Sigmoid colon (tissue), 7 donors: Measurements from ENCODE around the gene ATP23. TPM values are rescaled to one million over a fixed set of nuclear protein-coding genes. Genes with fewer than 3 reads are reported as not detected.

ENCODE experiments used
- DNase-seq: peaks from one replicate; pipeline ENCODE4 v3.0.0-alpha.2; 2019
- H3K27ac ChIP-seq, 4 donors: fragments of 200-600 bp; sonication (generic); one replicate each; pipeline ENCODE4 v1.5.1; 2016 to 2019; ENCODE audit warnings: mild to moderate bottlenecking in 1 of 4
- H3K27me3 ChIP-seq, 3 donors: fragments of 200-600 bp; sonication (generic); one replicate each; pipeline ENCODE4 v1.5.1; 2019; ENCODE audit warnings: mild to moderate bottlenecking in 1 of 3
- H3K36me3 ChIP-seq, 4 donors: fragments of 200-600 bp; sonication (generic); one replicate each; pipeline ENCODE4 v1.5.1; 2016 to 2019
- H3K4me1 ChIP-seq, 4 donors: fragments of 200-600 bp; sonication (generic); one replicate each; pipeline ENCODE4 v1.5.1; 2017 to 2019
- H3K4me3 ChIP-seq, 4 donors: fragments of 200-600 bp; sonication (generic); one replicate each; pipeline ENCODE4 v1.5.1; 2017 to 2019; ENCODE audit warnings: mild to moderate bottlenecking in 2 of 4, moderate library complexity in 1 of 4
- H3K9me3 ChIP-seq, 4 donors: fragments of 200-600 bp in 3 of 4; sonication (generic) in 3 of 4; one replicate each; pipeline versions ENCODE4 v1.5.1 to v1.6.1; 2013 to 2019
- CTCF ChIP-seq, 4 experiments: fragments of 450-650 bp in 3 of 4; fragments of 200-600 bp in 1 of 4; IDR thresholded peaks; one replicate each; pipeline ENCODE4 v1.5.1; 2016 to 2019; ENCODE audit warnings: antibody characterized with exemption in 4 of 4, mild to moderate bottlenecking in 3 of 4, moderate library complexity in 2 of 4
- EP300 ChIP-seq, 4 donors: sonication (generic); formaldehyde crosslinking; IDR thresholded peaks; one replicate each; pipeline ENCODE4 v1.6.1; 2017; ENCODE audit warnings: antibody characterized with exemption in 4 of 4
- POLR2A ChIP-seq, 2 donors: fragments of 450-650 bp; IDR thresholded peaks; one replicate each; pipeline ENCODE4 v1.6.1; 2016; ENCODE audit warnings: antibody characterized with exemption in 2 of 2, mild to moderate bottlenecking in 2 of 2, moderate library complexity in 2 of 2
- POLR2AphosphoS5 ChIP-seq, 4 donors: sonication (generic); formaldehyde crosslinking; IDR thresholded peaks; one replicate each; pipeline ENCODE4 v1.6.1; 2017; ENCODE audit warnings: antibody characterized with exemption in 4 of 4
- WGBS, 2 donors: extraction: QIAGEN DNeasy Blood & Tissue Kit; methylation state at CpG; one replicate each; pipeline ENCODE4 v1.1.7; 2013; 5-methylcytosine and 5-hydroxymethylcytosine counted together
- intact Hi-C: fragments of 100-400 bp; cut with DNase I; formaldehyde crosslinking; loops from one replicate; pipeline ENCODE4 v1.15.1; 2023
- polyA plus RNA-seq, 3 donors: library from polyadenylated mRNA; stranded (reverse); fragments of 200-250 nt; gene quantifications; one replicate each; pipeline ENCODE4 v1.2.3, GENCODE V29; 2013
- total RNA-seq, 4 donors: library from RNA; depleted of rRNA; stranded (reverse); fragments of >200 nt; gene quantifications; one replicate each; pipeline ENCODE4 v1.1.0, GENCODE V29; 2016
- donor health status: healthy with polysubstance abuse.
- donor health status: Bipolar disorder and iron deficiency.
- donor health status: healthy.

Gene ATP23
- total and polyA plus RNA-seq, 7 donors = 5.3 to 43.5 (median 14.8) TPM

- Histone ChIP-seq H3K4me3 (peak overlapping the region; percentile 1 to 61 (median 58)), H3K27me3 (no peaks in the 10 kb centered on the region), H3K27ac (peak overlapping the region; percentile 93 to 99 (median 98)), H3K9me3 (no peaks in the 10 kb centered on the region), H3K4me1 (peaks cover 4 to 71% (median 69%) of the 10 kb centered on the region in 4 donors), H3K36me3 (no peaks in the 10 kb centered on the region)
- TF ChIP-seq CTCF (IDR thresholded peaks at IDR 0.05) = no peak
- TF ChIP-seq POLR2AphosphoS5 (IDR thresholded peaks at IDR 0.05) = no peak
- no peak for TF ChIP-seq POLR2A (IDR thresholded peaks at IDR 0.05)
- TF ChIP-seq EP300 (IDR thresholded peaks at IDR 0.05) = no peak
- intact Hi-C loops = no loop called here
- WGBS, 2 donors = 60 to 67% methylated on average over 10 of the region's 10 CpGs
- no peak for DNase-seq
Measured at GRCh38 chr12:57897286-57897974, 43.9 kb upstream of the ATP23 start.

GRCh38 chr12:57898308-57898970, 42.9 kb upstream of the ATP23 start:
- TF ChIP-seq CTCF (IDR thresholded peaks at IDR 0.05) = no peak
- TF ChIP-seq POLR2AphosphoS5 (IDR thresholded peaks at IDR 0.05) = no peak
- no peak for TF ChIP-seq POLR2A (IDR thresholded peaks at IDR 0.05)
- no peak for TF ChIP-seq EP300 (IDR thresholded peaks at IDR 0.05)
- no peak for DNase-seq
- no peaks in the 10 kb centered on the region for H3K36me3 ChIP-seq
- no peak overlapping the region for H3K4me3 ChIP-seq
- intact Hi-C loops = no loop called here
- no peaks in the 10 kb centered on the region for H3K9me3 ChIP-seq
- H3K27ac ChIP-seq = peak overlapping the region; percentile 93 to 99 (median 98)
- H3K27me3 ChIP-seq = no peaks in the 10 kb centered on the region
- WGBS, 2 donors = 29 to 39% methylated on average over 5 of the region's 5 CpGs
- peaks cover 4 to 61% (median 59%) of the 10 kb centered on the region in 4 donors for H3K4me1 ChIP-seq

- no peak for TF ChIP-seq EP300 (IDR thresholded peaks at IDR 0.05)
- peak in 3 of 4 donors; percentile 10 to 42 (median 11) for TF ChIP-seq POLR2AphosphoS5 (IDR thresholded peaks at IDR 0.05)
- peak overlapping the region; percentile 93 to 99 (median 98) for H3K27ac ChIP-seq
- H3K4me1 ChIP-seq = peaks cover under 1 to 54% (median 53%) of the 10 kb centered on the region in 4 donors
- no peak overlapping the region for H3K4me3 ChIP-seq
- no peaks in the 10 kb centered on the region for H3K36me3 ChIP-seq
- WGBS, 2 donors = 37 to 76% methylated on average over 10 of the region's 10 CpGs
- no peaks in the 10 kb centered on the region for H3K27me3 ChIP-seq
- intact Hi-C loops = loop anchor here (1.0 kb wide), 1 partner anchor 68 kb away; no protein-coding TSS in a partner anchor
- DNase-seq = peak; percentile 86
- no peaks in the 10 kb centered on the region for H3K9me3 ChIP-seq
Measured at GRCh38 chr12:57899010-57899662, 42.2 kb upstream of the ATP23 start.

- H3K4me3 ChIP-seq = no peak overlapping the region
- H3K27ac ChIP-seq = peak overlapping the region in 1 of 4 donors; percentile 4
- H3K4me1 ChIP-seq = peaks cover 0 to 27% (median 22%) of the 10 kb centered on the region in 4 donors
- intact Hi-C loops = no loop called here
- no peaks in the 10 kb centered on the region for H3K9me3 ChIP-seq
- DNase-seq = no peak
- H3K36me3 ChIP-seq = no peaks in the 10 kb centered on the region
- 86 to 88% methylated on average over 3 of the region's 3 CpGs for WGBS, 2 donors
- H3K27me3 ChIP-seq = no peaks in the 10 kb centered on the region
- TF ChIP-seq POLR2A (IDR thresholded peaks at IDR 0.05) (no peak), EP300 (IDR thresholded peaks at IDR 0.05) (no peak), POLR2AphosphoS5 (IDR thresholded peaks at IDR 0.05) (no peak)
Measured at GRCh38 chr12:57902478-57902969, 38.8 kb upstream of the ATP23 start.

GRCh38 chr12:57904426-57904825, 36.9 kb upstream of the ATP23 start:
- intact Hi-C loops = no loop called here
- WGBS, 2 donors = 82 to 84% methylated on average over 4 of the region's 4 CpGs

More at GRCh38 chr12:57904426-57904825, 36.9 kb upstream of the ATP23 start:
- Histone ChIP-seq H3K36me3 (no peaks in the 10 kb centered on the region), H3K9me3 (no peaks in the 10 kb centered on the region), H3K27ac (no peak overlapping the region), H3K4me3 (no peak overlapping the region), H3K27me3 (no peaks in the 10 kb centered on the region), H3K4me1 (peaks cover 0 to 8% (median 3%) of the 10 kb centered on the region in 4 donors)
- no peak for TF ChIP-seq POLR2AphosphoS5 (IDR thresholded peaks at IDR 0.05)
- no peak for TF ChIP-seq EP300 (IDR thresholded peaks at IDR 0.05)
- TF ChIP-seq POLR2A (IDR thresholded peaks at IDR 0.05) = no peak
- TF ChIP-seq CTCF (IDR thresholded peaks at IDR 0.05) = no peak
- no peak for DNase-seq
